ENCODE results near the gene HHATL. TPM values are rescaled to one million over a fixed set of nuclear protein-coding genes. Genes with fewer than 3 reads are reported as not detected.

Gene HHATL
- total RNA-seq, 1 donor from 2014 or later, result 552 TPM

- peak overlapping the region; percentile 58 for H3K27ac ChIP-seq (replicated peaks)
- no peak for TF ChIP-seq CTCF (IDR thresholded peaks at IDR 0.05; ENCODE audit: borderline replicate concordance)
- no peak for DNase-seq
Measured at GRCh38 chr3:42736531-42736930, 33.9 kb upstream of the HHATL start.

GRCh38 chr3:42736081-42736480, 33.5 kb upstream of the HHATL start:
- TF ChIP-seq CTCF (IDR thresholded peaks at IDR 0.05; ENCODE audit: borderline replicate concordance), result no peak
- DNase-seq, result no peak
- Histone ChIP-seq H3K4me3 (no peak overlapping the region), H3K36me3 (no peaks in the 10 kb centered on the region), H3K9me3 (replicated peaks) (no peaks in the 10 kb centered on the region), H3K27ac (replicated peaks) (peak overlapping the region; percentile 58), H3K4me1 (peaks cover 42% of the 10 kb centered on the region), H3K27me3 (ENCODE audit: low read depth) (no peaks in the 10 kb centered on the region)
- intact Hi-C loops (cut with micrococcal nuclease), result no loop called here

More at GRCh38 chr3:42736531-42736930, 33.9 kb upstream of the HHATL start:
- Histone ChIP-seq H3K27me3 (ENCODE audit: low read depth) (no peaks in the 10 kb centered on the region), H3K9me3 (replicated peaks) (no peaks in the 10 kb centered on the region), H3K4me3 (no peak overlapping the region), H3K36me3 (no peaks in the 10 kb centered on the region), H3K4me1 (peaks cover 42% of the 10 kb centered on the region)
- intact Hi-C loops (cut with micrococcal nuclease), result no loop called here

DNA sequence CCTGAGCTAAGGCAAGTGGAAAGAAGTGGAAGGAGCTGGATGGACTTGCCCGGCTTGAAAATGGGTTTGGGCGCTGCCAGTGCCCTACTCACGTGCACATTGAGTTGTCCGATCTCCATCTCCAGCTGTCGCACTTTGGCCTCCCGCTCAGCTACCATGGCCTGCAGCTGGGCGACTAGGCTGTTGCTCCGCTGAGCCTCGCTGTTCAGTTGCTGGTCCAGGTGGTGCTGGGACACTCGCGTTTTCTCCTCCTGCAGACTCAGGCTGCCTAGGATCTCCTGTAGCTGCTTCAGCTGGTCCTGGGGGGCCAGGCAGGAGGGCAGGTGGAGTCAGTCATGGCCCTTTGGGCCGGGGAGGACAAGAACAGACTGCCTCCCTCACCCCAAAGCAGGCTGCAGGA, 33.0 kb upstream of the HHATL start:
- no peak for TF ChIP-seq CTCF (IDR thresholded peaks at IDR 0.05; ENCODE audit: borderline replicate concordance)
- intact Hi-C loops (cut with micrococcal nuclease), result no loop called here
- no peaks in the 10 kb centered on the region for H3K9me3 ChIP-seq (replicated peaks)
- no peak for DNase-seq
- peaks cover 42% of the 10 kb centered on the region for H3K4me1 ChIP-seq
- no peaks in the 10 kb centered on the region for H3K27me3 ChIP-seq (ENCODE audit: low read depth)
- peak overlapping the region; percentile 58 for H3K27ac ChIP-seq (replicated peaks)
- H3K4me3 ChIP-seq, result no peak overlapping the region
- no peaks in the 10 kb centered on the region for H3K36me3 ChIP-seq

GRCh38 chr3:42735019-42735418, 32.4 kb upstream of the HHATL start:
- Histone ChIP-seq H3K36me3 (no peaks in the 10 kb centered on the region), H3K9me3 (replicated peaks) (no peaks in the 10 kb centered on the region), H3K4me3 (no peak overlapping the region), H3K27ac (replicated peaks) (peak overlapping the region; percentile 92), H3K4me1 (peaks cover 42% of the 10 kb centered on the region), H3K27me3 (ENCODE audit: low read depth) (no peaks in the 10 kb centered on the region)
- no peak for DNase-seq
- intact Hi-C loops (cut with micrococcal nuclease), result no loop called here
- no peak for TF ChIP-seq CTCF (IDR thresholded peaks at IDR 0.05; ENCODE audit: borderline replicate concordance)

DNA sequence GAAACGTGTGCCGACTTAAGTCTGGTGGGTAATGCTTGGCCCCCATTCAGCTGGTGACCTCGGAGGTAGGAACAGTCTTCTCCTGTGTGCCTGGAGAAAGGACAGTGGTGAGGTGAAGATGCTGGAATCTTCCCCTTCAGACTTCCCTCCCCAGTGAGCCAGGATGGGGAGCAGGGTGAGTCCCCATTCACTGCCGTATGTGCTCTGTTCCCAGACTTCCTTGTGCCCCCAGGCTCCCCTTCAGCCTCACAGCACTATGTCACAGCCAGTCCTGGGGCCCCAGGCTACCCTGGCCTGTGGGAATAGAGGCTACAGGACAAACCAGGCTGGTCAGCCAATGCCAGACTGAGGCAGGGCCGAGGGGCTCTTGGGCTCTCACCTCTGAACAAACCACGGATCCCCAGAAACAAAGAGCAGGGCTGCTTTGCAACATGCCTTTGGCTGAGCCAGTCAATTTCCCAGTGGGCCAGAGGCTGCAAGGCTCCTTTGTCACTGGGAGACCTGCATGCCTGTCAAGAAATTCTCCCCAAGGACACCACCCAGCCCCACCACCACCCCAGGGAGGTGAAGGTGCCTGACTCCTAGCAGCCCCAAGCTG, 31.8 kb upstream of the HHATL start:
- H3K27ac ChIP-seq (replicated peaks), result peak overlapping the region; percentile 92
- H3K4me1 ChIP-seq, result peaks cover 47% of the 10 kb centered on the region
- no peaks in the 10 kb centered on the region for H3K36me3 ChIP-seq
- no peaks in the 10 kb centered on the region for H3K27me3 ChIP-seq (ENCODE audit: low read depth)
- no peak overlapping the region for H3K4me3 ChIP-seq
- no peak for TF ChIP-seq CTCF (IDR thresholded peaks at IDR 0.05; ENCODE audit: borderline replicate concordance)
- DNase-seq, result no peak
- intact Hi-C loops (cut with micrococcal nuclease), result no loop called here
- no peaks in the 10 kb centered on the region for H3K9me3 ChIP-seq (replicated peaks)
